Fibroblast of the aortic adventitia (primary cell): ENCODE data around the gene ARMC9. TPM values are rescaled to one million over a fixed set of nuclear protein-coding genes. Genes with fewer than 3 reads are reported as not detected.

Source experiments
- DNase-seq: peaks from one replicate; pipeline ENCODE4 v3.0.0-alpha.2; 2010; ENCODE audit warnings: low read depth
- H3K4me3 ChIP-seq: 2 replicates; pipeline ENCODE4 v1.5.1; 2011; ENCODE audit warnings: low read depth, mild to moderate bottlenecking, control low read depth, low read length, moderate library complexity
- CTCF ChIP-seq: IDR thresholded peaks from 2 replicates; pipeline ENCODE4 v1.5.1; 2011; ENCODE audit warnings: mild to moderate bottlenecking, low read length, control low read depth, inconsistent platforms; ENCODE audit not compliant: insufficient read depth
- total RNA-seq: library from RNA; depleted of rRNA; stranded (reverse); fragments of >200 nt; gene quantifications from 2 replicates; pipeline ENCODE4 v1.2.3, GENCODE V29; 2012; ENCODE audit warnings: low replicate concordance

Gene ARMC9
- total RNA-seq, 1 donor = 94.4 TPM

- no peak for TF ChIP-seq CTCF
- no peak for DNase-seq
- no peak overlapping the region for H3K4me3 ChIP-seq
Observed at GRCh38 chr2:231183851-231184250, 14.6 kb upstream of the ARMC9 start.

- H3K4me3 ChIP-seq = no peak overlapping the region
- TF ChIP-seq CTCF = no peak
- DNase-seq = no peak
Observed at GRCh38 chr2:231184319-231184718, 14.1 kb upstream of the ARMC9 start.

GRCh38 chr2:231185050-231185725 lies 13.2 kb upstream of the ARMC9 start:
- TF ChIP-seq CTCF = no peak
- no peak overlapping the region for H3K4me3 ChIP-seq
- no peak for DNase-seq

GRCh38 chr2:231185886-231186285 lies 12.5 kb upstream of the ARMC9 start:
- no peak for DNase-seq
- no peak for TF ChIP-seq CTCF

GRCh38 chr2:231186325-231186724 lies 12.1 kb upstream of the ARMC9 start:
- H3K4me3 ChIP-seq = no peak overlapping the region
- DNase-seq = no peak
- no peak for TF ChIP-seq CTCF

More at GRCh38 chr2:231185886-231186285, 12.5 kb upstream of the ARMC9 start:
- H3K4me3 ChIP-seq = no peak overlapping the region

GRCh38 chr2:231187736-231188505 lies 10.5 kb upstream of the ARMC9 start:
- DNase-seq = peak; percentile 97
- H3K4me3 ChIP-seq = no peak overlapping the region
- TF ChIP-seq CTCF = no peak
